Erythroblast (primary cell): Measurements from ENCODE around the gene SHKBP1.

Experiments
- GATA1 ChIP-seq: IDR thresholded peaks from 2 replicates; pipeline ENCODE4 v1.6.1; 2011; ENCODE audit warnings: low read depth, mild to moderate bottlenecking, control low read depth, low read length, moderate library complexity
- POLR2A ChIP-seq: IDR thresholded peaks from 2 replicates; pipeline ENCODE4 v1.6.1; 2011; ENCODE audit warnings: mild to moderate bottlenecking, low read length

DNA sequence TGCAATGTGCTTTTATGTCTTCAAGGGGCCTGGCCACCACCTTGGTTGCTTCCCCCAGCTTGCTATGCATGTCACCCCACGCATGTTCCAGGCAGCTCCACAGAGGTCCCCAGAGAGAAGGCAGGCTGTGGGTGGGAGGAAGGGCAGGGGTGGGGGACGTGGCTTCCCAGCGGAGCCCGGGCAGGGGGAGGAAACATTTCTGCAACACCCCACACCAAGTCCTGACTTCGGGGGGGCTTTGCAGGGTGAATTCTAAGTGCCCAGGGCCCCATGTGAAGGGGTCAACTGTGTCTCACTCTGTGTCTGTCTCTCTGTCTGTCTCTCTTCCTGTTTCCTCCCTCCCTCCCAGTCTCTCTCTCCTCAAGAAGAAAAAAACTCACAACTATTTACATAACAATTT, 64.1 kb downstream of the SHKBP1 start:
- TF ChIP-seq POLR2A (no peak), GATA1 (no peak)
